K562 (cell line): ENCODE results near the gene ERMARD. TPM values are rescaled to one million over a fixed set of nuclear protein-coding genes. Genes with fewer than 3 reads are reported as not detected.
A peak's percentile ranks its signal among the peaks of the same experiment; 100 is the strongest.

Experiments
- BCL6 ChIP-seq: fragments of 250-450 bp; sonication (Bioruptor Pico); IDR thresholded peaks from 2 replicates; pipeline ENCODE4 v1.4.0; 2020
- BRCA1 ChIP-seq, 2 experiments: fragments of 450-650 bp in 1 of 2; sonication (generic) in 1 of 2; formaldehyde crosslinking in 1 of 2; IDR thresholded peaks; 2 replicates each; pipeline versions ENCODE4 v1.5.0 to v1.6.1; 2017 to 2020; ENCODE audit warnings: mild to moderate bottlenecking in 1 of 2, missing genetic modification reagents in 1 of 2
- CSDE1 ChIP-seq, 2 experiments: fragments of 450-650 bp; IDR thresholded peaks; 2 replicates each; pipeline ENCODE4 v1.6.1; 2016; ENCODE audit warnings: mild to moderate bottlenecking in 1 of 2
- ELK3 ChIP-seq: fragments of 450-650 bp; formaldehyde crosslinking; IDR thresholded peaks from 2 replicates; pipeline ENCODE4 v1.4.0; 2020; ENCODE audit warnings: mild to moderate bottlenecking
- FIP1L1 ChIP-seq: fragments of 200-400 bp; formaldehyde crosslinking; IDR thresholded peaks from 2 replicates; pipeline ENCODE4 v1.6.1; 2018; ENCODE audit warnings: mild to moderate bottlenecking, low read depth, low read length; ENCODE audit not compliant: poor library complexity, severe bottlenecking
- FUS ChIP-seq: fragments of 200-400 bp; formaldehyde crosslinking; optimal IDR thresholded peaks from 2 replicates; pipeline ENCODE3; 2017; ENCODE audit warnings: low read depth, low read length
- KAT8 ChIP-seq: fragments of 450-650 bp; IDR thresholded peaks from 2 replicates; pipeline ENCODE4 v1.6.1; 2016; ENCODE audit warnings: low read depth, mild to moderate bottlenecking
- KLF6 ChIP-seq: fragments of 250-450 bp; sonication (Bioruptor Pico); IDR thresholded peaks from 2 replicates; pipeline ENCODE4 v1.4.0; 2020; ENCODE audit warnings: mild to moderate bottlenecking, moderate library complexity, borderline replicate concordance
- MEIS2 ChIP-seq: fragments of 450-650 bp; IDR thresholded peaks from 2 replicates; pipeline ENCODE4 v1.6.1; 2014; ENCODE audit warnings: mild to moderate bottlenecking; ENCODE audit not compliant: partially characterized antibody
- OTX1 ChIP-seq: fragments of 450-650 bp; formaldehyde crosslinking; IDR thresholded peaks from 2 replicates; pipeline ENCODE4 v1.4.0; 2022; ENCODE audit warnings: mild to moderate bottlenecking
- PHB2 ChIP-seq: fragments of 450-650 bp; IDR thresholded peaks from 2 replicates; pipeline ENCODE4 v1.6.1; 2017; ENCODE audit warnings: low read depth
- POLR2AphosphoS5 ChIP-seq: IDR thresholded peaks from 2 replicates; pipeline ENCODE4 v1.6.1; 2011; ENCODE audit warnings: mild to moderate bottlenecking, low read depth, low read length, moderate library complexity; ENCODE audit not compliant: control insufficient read depth, insufficient read depth
- POLR2G ChIP-seq: fragments of 200-400 bp; formaldehyde crosslinking; IDR thresholded peaks from 2 replicates; pipeline ENCODE4 v1.6.1; 2017; ENCODE audit warnings: low read depth, mild to moderate bottlenecking, antibody characterized with exemption, low read length, moderate library complexity
- SMAD1 ChIP-seq: fragments of 150-350 bp; IDR thresholded peaks from 2 replicates; pipeline ENCODE4 v1.6.1; 2014; ENCODE audit warnings: low read length, low read depth; ENCODE audit not compliant: partially characterized antibody
- SMAD3 ChIP-seq: fragments of 450-650 bp; formaldehyde crosslinking; conservative IDR thresholded peaks from 2 replicates; pipeline ENCODE4 v1.4.0; 2020; ENCODE audit warnings: mild to moderate bottlenecking
- ZC3H8 ChIP-seq: fragments of 450-650 bp; IDR thresholded peaks from 2 replicates; pipeline ENCODE4 v1.6.1; 2017
- ZNF184 ChIP-seq: sonication (generic); formaldehyde crosslinking; IDR thresholded peaks from 2 replicates; pipeline ENCODE4 v1.5.0; 2020; ENCODE audit warnings: missing genetic modification reagents
- ZNF217 ChIP-seq: sonication (generic); formaldehyde crosslinking; IDR thresholded peaks from 2 replicates; pipeline ENCODE4 v1.8.0; 2022; ENCODE audit warnings: mild to moderate bottlenecking, missing genetic modification reagents
- ZNF224 ChIP-seq: sonication (generic); formaldehyde crosslinking; IDR thresholded peaks from 2 replicates; pipeline ENCODE4 v1.8.0; 2022; ENCODE audit warnings: mild to moderate bottlenecking, missing genetic modification reagents
- ZNF695 ChIP-seq: fragments of 450-650 bp; formaldehyde crosslinking; IDR thresholded peaks from 2 replicates; pipeline ENCODE4 v1.4.0; 2020; ENCODE audit warnings: mild to moderate bottlenecking, moderate library complexity
- ZNF766 ChIP-seq: fragments of 200-800 bp; sonication (Bioruptor generic); conservative IDR thresholded peaks from 2 replicates; pipeline ENCODE4 v1.6.1; 2016; ENCODE audit warnings: missing genetic modification characterization, missing compliant biosample characterization
- ZNF77 ChIP-seq: fragments of 250-450 bp; sonication (Bioruptor Pico); IDR thresholded peaks from 2 replicates; pipeline ENCODE4 v1.5.0; 2020
- ZNF830 ChIP-seq: fragments of 250-450 bp; sonication (Bioruptor Pico); IDR thresholded peaks from 2 replicates; pipeline ENCODE4 v1.5.0; 2021; ENCODE audit warnings: mild to moderate bottlenecking
- ZSCAN29 ChIP-seq: fragments of 450-650 bp; IDR thresholded peaks from 2 replicates; pipeline ENCODE4 v1.6.1; 2017
- polyA plus RNA-seq, 8 experiments: library from polyadenylated mRNA; depleted of rRNA in 4 of 8; stranded (reverse) in 5 of 8; unstranded in 3 of 8; fragments of >200 nt; fragmentation: Nextera tagmentation in 2 of 8; fragmentation: Illumina TruSeq in 1 of 8; extraction: Ambion mirVana in 2 of 8; extraction: Trizol in 1 of 8; gene quantifications; 2 replicates each; pipeline versions ENCODE4 v1.2.1 to v1.2.3, GENCODE V29; 2011 to 2014; ENCODE audit warnings: inconsistent platforms in 1 of 8, missing spikeins in 1 of 8
- total RNA-seq, 7 experiments: library from RNA; depleted of rRNA in 6 of 7; stranded (reverse); fragments of >200 nt in 6 of 7; fragmentation: Illumina TruSeq in 2 of 7; extraction: Trizol in 2 of 7; gene quantifications; 2 replicates each; pipeline versions ENCODE4 v1.2.1 to v1.2.3, GENCODE V29; 2011 to 2021; ENCODE audit warnings: low replicate concordance in 1 of 7
- TF ChIP-seq, protein P1 (sequence below): fragments of 250-450 bp; sonication (Bioruptor Pico); IDR thresholded peaks from 2 replicates; pipeline ENCODE4 v1.5.0; 2020; ENCODE audit warnings: mild to moderate bottlenecking
- TF ChIP-seq, protein P2 (sequence below): fragments of 250-450 bp; sonication (Bioruptor Pico); IDR thresholded peaks from 2 replicates; pipeline ENCODE4 v1.4.0; 2020; ENCODE audit warnings: mild to moderate bottlenecking, moderate library complexity

ERMARD gene
- total and polyA plus RNA-seq, 9 of the 15 experiments (the other 6 are each of a cell fraction or from before 2014, with no cell fraction given) = 14.5 to 68.6 (median 27.7) TPM

DNA sequence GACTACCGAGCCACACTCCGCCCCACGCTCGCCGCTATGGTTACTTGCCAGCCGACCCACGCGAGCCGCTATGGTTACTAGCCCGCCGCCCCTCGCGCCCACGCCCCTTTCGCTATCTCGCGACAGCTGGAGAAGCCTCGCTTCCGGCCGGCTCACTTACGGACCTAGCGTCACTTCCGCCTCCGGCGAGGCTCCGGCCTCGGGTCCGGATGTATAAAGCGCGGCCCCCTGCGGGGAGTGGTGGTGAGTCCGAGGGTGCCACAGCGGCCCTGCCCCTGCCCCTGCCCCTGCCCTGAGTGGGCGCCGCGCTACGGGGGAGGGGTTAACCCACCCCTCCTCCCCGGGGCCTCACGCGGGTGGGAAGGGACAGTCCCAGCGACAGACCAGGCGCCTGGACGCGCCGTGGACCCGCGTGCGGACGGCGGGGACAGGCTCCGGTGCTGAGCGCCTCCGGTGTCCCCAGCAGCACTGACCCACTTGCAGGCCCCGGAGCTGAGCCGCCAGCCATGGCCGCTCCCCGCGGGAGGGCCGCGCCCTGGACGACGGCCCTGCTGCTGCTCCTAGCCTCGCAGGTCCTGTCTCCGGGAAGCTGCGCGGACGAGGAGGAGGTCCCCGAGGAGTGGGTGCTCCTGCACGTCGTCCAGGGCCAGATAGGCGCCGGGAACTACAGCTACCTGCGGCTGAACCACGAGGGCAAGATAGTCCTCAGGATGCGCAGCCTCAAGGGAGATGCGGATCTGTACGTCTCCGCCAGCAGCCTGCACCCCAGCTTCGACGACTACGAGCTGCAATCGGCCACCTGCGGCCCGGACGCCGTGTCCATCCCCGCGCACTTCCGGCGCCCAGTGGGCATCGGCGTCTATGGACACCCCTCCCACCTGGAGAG, 49.2 kb upstream of the ERMARD start, which contains the start of the genes C6orf120 and WDR27 (continued):
- TF ChIP-seq ZNF217 (no peak), ZSCAN29 (peak; percentile 26; the same call in 1 of the 2 replicates), ZNF77 (no peak), ZC3H8 (no peak), SMAD3 (no peak), CSDE1 (IDR thresholded peaks at IDR 0.05) (no peak), BCL6 (CRISPR knock-in tag) (no peak), ZNF830 (CRISPR knock-in tag) (no peak; the same call in 1 of the 2 replicates), SMAD1 (peak; percentile 28), ZNF184 (CRISPR knock-in tag) (no peak), ELK3 (no peak), BRCA1 (IDR thresholded peaks at IDR 0.05) (no peak), BRCA1 (CRISPR knock-in tag; IDR thresholded peaks at IDR 0.05) (no peak), MEIS2 (no peak), FUS (no peak), KAT8 (no peak), OTX1 (CRISPR knock-in tag) (no peak), POLR2AphosphoS5 (peak; percentile 91), ZNF224 (no peak), ZNF695 (CRISPR knock-in tag) (no peak), POLR2G (peak; percentile 99), FIP1L1 (peak; percentile 73), PHB2 (no peak), ZNF766 (CRISPR knock-in tag) (no peak), KLF6 (CRISPR knock-in tag) (0 out of 2 replicates have a peak, but pooled peaks have one; percentile 18)
- TF ChIP-seq, protein P1, sequence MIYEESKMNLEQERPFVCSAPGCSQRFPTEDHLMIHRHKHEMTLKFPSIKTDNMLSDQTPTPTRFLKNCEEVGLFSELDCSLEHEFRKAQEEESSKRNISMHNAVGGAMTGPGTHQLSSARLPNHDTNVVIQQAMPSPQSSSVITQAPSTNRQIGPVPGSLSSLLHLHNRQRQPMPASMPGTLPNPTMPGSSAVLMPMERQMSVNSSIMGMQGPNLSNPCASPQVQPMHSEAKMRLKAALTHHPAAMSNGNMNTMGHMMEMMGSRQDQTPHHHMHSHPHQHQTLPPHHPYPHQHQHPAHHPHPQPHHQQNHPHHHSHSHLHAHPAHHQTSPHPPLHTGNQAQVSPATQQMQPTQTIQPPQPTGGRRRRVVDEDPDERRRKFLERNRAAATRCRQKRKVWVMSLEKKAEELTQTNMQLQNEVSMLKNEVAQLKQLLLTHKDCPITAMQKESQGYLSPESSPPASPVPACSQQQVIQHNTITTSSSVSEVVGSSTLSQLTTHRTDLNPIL (CRISPR knock-in tag) = no peak
- TF ChIP-seq, protein P2, sequence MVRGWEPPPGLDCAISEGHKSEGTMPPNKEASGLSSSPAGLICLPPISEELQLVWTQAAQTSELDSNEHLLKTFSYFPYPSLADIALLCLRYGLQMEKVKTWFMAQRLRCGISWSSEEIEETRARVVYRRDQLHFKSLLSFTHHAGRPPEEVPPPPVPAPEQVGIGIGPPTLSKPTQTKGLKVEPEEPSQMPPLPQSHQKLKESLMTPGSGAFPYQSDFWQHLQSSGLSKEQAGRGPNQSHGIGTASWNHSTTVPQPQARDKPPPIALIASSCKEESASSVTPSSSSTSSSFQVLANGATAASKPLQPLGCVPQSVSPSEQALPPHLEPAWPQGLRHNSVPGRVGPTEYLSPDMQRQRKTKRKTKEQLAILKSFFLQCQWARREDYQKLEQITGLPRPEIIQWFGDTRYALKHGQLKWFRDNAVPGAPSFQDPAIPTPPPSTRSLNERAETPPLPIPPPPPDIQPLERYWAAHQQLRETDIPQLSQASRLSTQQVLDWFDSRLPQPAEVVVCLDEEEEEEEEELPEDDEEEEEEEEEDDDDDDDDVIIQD (CRISPR knock-in tag) = no peak
